Subcutaneous preadipocyte (primary cell): ENCODE measurements around the gene ERCC3. TPM values are rescaled to one million over a fixed set of nuclear protein-coding genes. Genes with fewer than 3 reads are reported as not detected.
A peak's percentile ranks its signal among the peaks of the same experiment; 100 is the strongest.

ENCODE experiments used
- small RNA-seq: library from RNA; depleted of rRNA; stranded (forward); fragments of <200 nt; gene quantifications from one replicate; pipeline ENCODE3, GENCODE V24; 2012
- total RNA-seq: library from RNA; depleted of rRNA; stranded (reverse); fragments of >200 nt; gene quantifications from 2 replicates; pipeline ENCODE4 v1.2.3, GENCODE V29; 2012

Gene ERCC3
- total RNA-seq: 37.1 and 38.3 TPM in 2 replicates

GRCh38 chr2:127293748-127294562 lies at the start of gene ERCC3:
Gene ERCC3 (minus strand): TSS chr2:127294144. CDS start chr2:127294081, 63 bp downstream.

GRCh38 chr2:127220102-127220767 lies 73.7 kb downstream of the ERCC3 start, which contains the start of gene CYP27C1:
Gene CYP27C1 (minus strand): TSS chr2:127220299. CDS start chr2:127220270, 29 bp downstream.

Small RNA genes lying within 50 kb of the gene (small RNA-seq; reads per million reads assigned to genes)
- 3.7 reads per million, percentile 89 among the genes with 10 or more reads in this experiment for gene RNU6-1147P

Other genes with a start within 250 kb of the ERCC3 start
- gene BIN1, start 187.0 kb downstream of the ERCC3 start, total RNA-seq: 88.9 and 100 TPM in 2 replicates
- under 0.01 TPM in 1 of 2 replicates, not detected in the other for gene CYP27C1, start 73.8 kb downstream of the ERCC3 start, total RNA-seq
- gene MAP3K2, start 93.8 kb upstream of the ERCC3 start, total RNA-seq: 19.8 and 32.3 TPM in 2 replicates
- gene PROC, start 124.3 kb upstream of the ERCC3 start, total RNA-seq: not detected in 2 replicates
- 25.7 and 30.3 TPM in 2 replicates for gene IWS1, start 232.3 kb upstream of the ERCC3 start, total RNA-seq
- gene MYO7B, start 241.5 kb upstream of the ERCC3 start, total RNA-seq: 0.37 TPM in 1 of 2 replicates, not detected in the other